Ovary (tissue), 9 donors: ENCODE data around the gene CDK5RAP2. TPM values are rescaled to one million over a fixed set of nuclear protein-coding genes. Genes with fewer than 3 reads are reported as not detected.

ENCODE experiments used
- DNase-seq, 5 donors: peaks; one replicate each; pipeline ENCODE4 v3.0.0-alpha.2; 2019 to 2020
- H3K27ac ChIP-seq, 2 donors: fragments of 200-600 bp; one replicate each; pipeline versions ENCODE4 v1.5.1 to v1.8.0; 2019 to 2022
- H3K27me3 ChIP-seq: fragments of 200-600 bp; one replicate; pipeline ENCODE4 v1.8.0; 2022
- H3K36me3 ChIP-seq: fragments of 200-600 bp; sonication (generic); one replicate; pipeline ENCODE4 v1.5.1; 2019
- H3K4me1 ChIP-seq: one replicate; pipeline ENCODE4 v1.8.1; 2013; ENCODE audit warnings: mild to moderate bottlenecking, moderate library complexity; ENCODE audit not compliant: insufficient read depth
- H3K4me3 ChIP-seq: fragments of 200-600 bp; sonication (generic); one replicate; pipeline ENCODE4 v1.5.1; 2017
- H3K9me3 ChIP-seq, 2 donors: fragments of 200-600 bp in 1 of 2; sonication (generic) in 1 of 2; one replicate each; pipeline versions ENCODE4 v1.5.1 to v1.8.1; 2013 to 2019; ENCODE audit warnings: mild to moderate bottlenecking in 1 of 2, moderate library complexity in 1 of 2
- CTCF ChIP-seq, 3 donors: fragments of 450-650 bp in 2 of 3; fragments of 200-600 bp in 1 of 3; IDR thresholded peaks; one replicate each; pipeline versions ENCODE4 v1.5.1 to v1.8.0; 2016 to 2022; ENCODE audit warnings: antibody characterized with exemption in 3 of 3, mild to moderate bottlenecking in 1 of 3
- EP300 ChIP-seq: sonication (generic); formaldehyde crosslinking; IDR thresholded peaks from one replicate; pipeline ENCODE4 v1.6.1; 2017; ENCODE audit warnings: antibody characterized with exemption
- POLR2A ChIP-seq: fragments of 450-650 bp; IDR thresholded peaks from one replicate; pipeline ENCODE4 v1.6.1; 2017; ENCODE audit warnings: antibody characterized with exemption, mild to moderate bottlenecking, moderate library complexity
- WGBS, 3 donors: extraction: QIAGEN DNeasy Blood & Tissue Kit in 1 of 3; methylation state at CpG; one replicate each; pipeline versions ENCODE4 v1.1.5 to v1.1.7; 2013 to 2017; 5-methylcytosine and 5-hydroxymethylcytosine counted together
- intact Hi-C, 4 donors: fragments of 100-400 bp; cut with DNase I; formaldehyde crosslinking; loops; one replicate each; pipeline versions ENCODE4 v1.11.0 to v1.15.1; 2022 to 2023
- polyA plus RNA-seq, 2 donors: library from polyadenylated mRNA; stranded (reverse); fragments of 200-250 nt in 1 of 2; fragments of 350-450 nt in 1 of 2; fragmentation: Illumina TruSeq in 1 of 2; extraction: RNeasy Lipid Tissue Mini Kit (QIAGEN cat#74804) in 1 of 2; gene quantifications; one replicate each; pipeline ENCODE4 v1.2.3, GENCODE V29; 2013 to 2014
- total RNA-seq, 7 donors: library from RNA; depleted of rRNA in 2 of 7; stranded (reverse); fragments of >200 nt in 2 of 7; fragmentation: NEBNext Ultra II Directional in 3 of 7; extraction: Animal tissue kit (Norgen Biotek cat#: 25700) in 3 of 7; gene quantifications; one replicate each; pipeline versions ENCODE4 v1.1.0 to v1.2.4, GENCODE V29; 2016 to 2023
- donor health status: DM: no; HTN: no; CAD: no; lungs with moderate emphysema.
- donor health status: DM: no; HTN: no; CAD: no.
- donor health status: Bipolar disorder and iron deficiency.
- donor health status: DM: yes; HTN: yes; CAD: no.
- donor health status: DM: no; HTN: no; CAD: no.
- donor health status: DM: yes; HTN: yes; CAD: no.

CDK5RAP2 gene
- total and polyA plus RNA-seq, 9 donors, result 30.8 to 61.1 (median 44.7) TPM

- TF ChIP-seq EP300, result no peak
- 73 to 86% (median 86%) methylated on average over 4 of the region's 4 CpGs for WGBS, 3 donors
- Histone ChIP-seq H3K4me3 (no peak overlapping the region), H3K27ac (no peak overlapping the region), H3K9me3 (no peaks in the 10 kb centered on the region), H3K36me3 (no peaks in the 10 kb centered on the region), H3K4me1 (no peaks in the 10 kb centered on the region), H3K27me3 (no peaks in the 10 kb centered on the region)
- intact Hi-C loops, result no loop called here
- DNase-seq, result no peak
These were observed 219.9 kb downstream of the CDK5RAP2 start for GRCh38 chr9:120360046-120360445.

- no peaks in the 10 kb centered on the region for H3K9me3 ChIP-seq
- H3K4me1 ChIP-seq, result no peaks in the 10 kb centered on the region
- H3K27ac ChIP-seq, result no peak overlapping the region
- no peak overlapping the region for H3K4me3 ChIP-seq
- no peak for DNase-seq
- 96 to 97% (median 97%) methylated on average over 7 of the region's 7 CpGs for WGBS, 3 donors
- no peak for TF ChIP-seq EP300
- TF ChIP-seq POLR2A, result no peak
- no peak for TF ChIP-seq CTCF (IDR thresholded peaks at IDR 0.05)
- H3K27me3 ChIP-seq, result no peaks in the 10 kb centered on the region
- H3K36me3 ChIP-seq, result no peaks in the 10 kb centered on the region
- intact Hi-C loops, result no loop called here
These were observed 221.1 kb downstream of the CDK5RAP2 start for GRCh38 chr9:120358877-120359276.

- Histone ChIP-seq H3K4me1 (peaks cover 1% of the 10 kb centered on the region), H3K4me3 (no peak overlapping the region), H3K27me3 (no peaks in the 10 kb centered on the region), H3K27ac (no peak overlapping the region), H3K9me3 (no peaks in the 10 kb centered on the region), H3K36me3 (no peaks in the 10 kb centered on the region)
- WGBS, 3 donors, result 30 to 36% (median 31%) methylated on average over 5 of the region's 5 CpGs
- DNase-seq, result peak in 3 of 5 donors; percentile 25 to 30 (median 29)
- TF ChIP-seq CTCF (IDR thresholded peaks at IDR 0.05) (no peak), EP300 (no peak), POLR2A (no peak)
- intact Hi-C loops, result no loop called here
These were observed 226.5 kb downstream of the CDK5RAP2 start for GRCh38 chr9:120353506-120353905.

GRCh38 chr9:120351106-120351505 lies 228.9 kb downstream of the CDK5RAP2 start:
- no peaks in the 10 kb centered on the region for H3K9me3 ChIP-seq
- 78 to 89% (median 88%) methylated on average over 9 of the region's 9 CpGs for WGBS, 3 donors
- H3K36me3 ChIP-seq, result no peaks in the 10 kb centered on the region
- no peak overlapping the region for H3K4me3 ChIP-seq
- no peak for DNase-seq
- H3K4me1 ChIP-seq, result peaks cover 1% of the 10 kb centered on the region
- TF ChIP-seq POLR2A (no peak), EP300 (no peak), CTCF (IDR thresholded peaks at IDR 0.05) (no peak)
- intact Hi-C loops, result no loop called here
- H3K27me3 ChIP-seq, result no peaks in the 10 kb centered on the region
- no peak overlapping the region for H3K27ac ChIP-seq

- intact Hi-C loops, result no loop called here
- no peak for DNase-seq
- H3K36me3 ChIP-seq, result no peaks in the 10 kb centered on the region
- H3K4me1 ChIP-seq, result peaks cover 1% of the 10 kb centered on the region
- no peaks in the 10 kb centered on the region for H3K27me3 ChIP-seq
- H3K9me3 ChIP-seq, result no peaks in the 10 kb centered on the region
- H3K27ac ChIP-seq, result no peak overlapping the region
- no peak overlapping the region for H3K4me3 ChIP-seq
- WGBS, 3 donors, result 91 to 94% (median 93%) methylated on average over 4 of the region's 4 CpGs
- TF ChIP-seq POLR2A (no peak), CTCF (IDR thresholded peaks at IDR 0.05) (no peak), EP300 (no peak)
These were observed 229.4 kb downstream of the CDK5RAP2 start for GRCh38 chr9:120350596-120350995.
